CD4-positive, alpha-beta T cell (primary cell): ENCODE results near the gene DNAJC7. TPM values are rescaled to one million over a fixed set of nuclear protein-coding genes. Genes with fewer than 3 reads are reported as not detected.

Experiments
- ATAC-seq: fragments of 200-7000 bp; cut with Tn5 transposase; one replicate; pipeline ENCODE4 v1.10.0; 2022; ENCODE audit warnings: mild to moderate bottlenecking; ENCODE audit not compliant: poor library complexity
- CTCF ChIA-PET: fragments of 350-600 bp; sonication (Branson Sonifier 250); formaldehyde crosslinking; loops from one replicate; lab custom pipeline; 2021; ENCODE audit warnings: antibody characterized with exemption, inconsistent platforms; lab: Charles Lee
- POLR2A ChIA-PET: fragments of 350-600 bp; sonication (Branson Sonifier 250); formaldehyde crosslinking; loops from one replicate; lab custom pipeline; 2021; ENCODE audit warnings: antibody characterized with exemption, inconsistent platforms; lab: Charles Lee
- DNase-seq, 14 experiments: peaks; one replicate each; pipeline ENCODE4 v3.0.0-alpha.2; 2013 to 2020; ENCODE audit warnings: mixed read lengths in 2 of 14
- H3K27ac ChIP-seq, 2 donors: one replicate each; pipeline versions ENCODE4 v1.5.1 to v1.7.0; 2013; ENCODE audit warnings: low read length in 2 of 2, low read depth in 1 of 2, mild to moderate bottlenecking in 1 of 2
- H3K27me3 ChIP-seq, 2 experiments: 1 replicate in 1 of 2; 2 replicates in 1 of 2; pipeline versions ENCODE4 v1.6.1 to v1.7.0; 2013; ENCODE audit warnings: low read length in 2 of 2, control low read depth in 1 of 2, mild to moderate bottlenecking in 1 of 2, moderate library complexity in 1 of 2; ENCODE audit not compliant: insufficient read depth in 2 of 2, control insufficient read depth in 1 of 2
- H3K36me3 ChIP-seq: one replicate; pipeline ENCODE4 v1.6.1; 2013; ENCODE audit warnings: low read length, control low read depth; ENCODE audit not compliant: insufficient read depth
- H3K4me1 ChIP-seq: one replicate; pipeline ENCODE4 v1.6.1; 2013; ENCODE audit warnings: low read length, control low read depth; ENCODE audit not compliant: insufficient read depth
- H3K4me3 ChIP-seq: one replicate; pipeline ENCODE4 v1.5.1; 2013; ENCODE audit warnings: mild to moderate bottlenecking, low read length, moderate library complexity
- H3K9me3 ChIP-seq, 2 experiments: 1 replicate in 1 of 2; 2 replicates in 1 of 2; pipeline versions ENCODE4 v1.6.1 to v1.7.0; 2013; ENCODE audit warnings: low read length in 2 of 2, mild to moderate bottlenecking in 2 of 2, control low read depth in 1 of 2, moderate library complexity in 1 of 2; ENCODE audit not compliant: control insufficient read depth in 1 of 2, insufficient read depth in 1 of 2
- H3K27ac Mint-ChIP-seq: one replicate; pipeline ENCODE4 v1.8.0; 2020; ENCODE audit warnings: mixed read lengths
- H3K27me3 Mint-ChIP-seq: one replicate; pipeline ENCODE4 v1.8.0; 2021; ENCODE audit warnings: mixed read lengths
- H3K36me3 Mint-ChIP-seq: one replicate; pipeline ENCODE4 v1.8.0; 2021; ENCODE audit warnings: low read depth, mixed read lengths
- H3K4me1 Mint-ChIP-seq: one replicate; pipeline ENCODE4 v1.8.0; 2021; ENCODE audit warnings: low read depth, mixed read lengths
- H3K4me3 Mint-ChIP-seq: one replicate; pipeline ENCODE4 v1.8.0; 2020; ENCODE audit warnings: mild to moderate bottlenecking, mixed read lengths
- H3K9me3 Mint-ChIP-seq: one replicate; pipeline ENCODE4 v1.8.0; 2020; ENCODE audit warnings: mixed read lengths
- intact Hi-C, 2 experiments: fragments of 100-400 bp; cut with DNase I in 1 of 2; cut with micrococcal nuclease in 1 of 2; formaldehyde crosslinking; loops; one replicate each; pipeline versions ENCODE4 v1.15.1 to v1.9.0; 2023 to 2025; cut with DNase I, micrococcal nuclease
- total RNA-seq, 174 experiments: library from RNA in 2 of 174; stranded (reverse) in 2 of 174; gene quantifications; one replicate each; pipeline ENCODE4 v1.2.3 and lab custom pipeline; 2021 to 2026
- TF ChIP-seq, protein P1 (sequence below): fragments of 200-600 bp; IDR thresholded peaks from one replicate; pipeline ENCODE4 v1.8.0; 2022; ENCODE audit warnings: antibody characterized with exemption, mild to moderate bottlenecking

Gene DNAJC7
- total RNA-seq, 2 experiments from 2014 or later: 117 to 140 TPM

- TF ChIP-seq, protein P1, sequence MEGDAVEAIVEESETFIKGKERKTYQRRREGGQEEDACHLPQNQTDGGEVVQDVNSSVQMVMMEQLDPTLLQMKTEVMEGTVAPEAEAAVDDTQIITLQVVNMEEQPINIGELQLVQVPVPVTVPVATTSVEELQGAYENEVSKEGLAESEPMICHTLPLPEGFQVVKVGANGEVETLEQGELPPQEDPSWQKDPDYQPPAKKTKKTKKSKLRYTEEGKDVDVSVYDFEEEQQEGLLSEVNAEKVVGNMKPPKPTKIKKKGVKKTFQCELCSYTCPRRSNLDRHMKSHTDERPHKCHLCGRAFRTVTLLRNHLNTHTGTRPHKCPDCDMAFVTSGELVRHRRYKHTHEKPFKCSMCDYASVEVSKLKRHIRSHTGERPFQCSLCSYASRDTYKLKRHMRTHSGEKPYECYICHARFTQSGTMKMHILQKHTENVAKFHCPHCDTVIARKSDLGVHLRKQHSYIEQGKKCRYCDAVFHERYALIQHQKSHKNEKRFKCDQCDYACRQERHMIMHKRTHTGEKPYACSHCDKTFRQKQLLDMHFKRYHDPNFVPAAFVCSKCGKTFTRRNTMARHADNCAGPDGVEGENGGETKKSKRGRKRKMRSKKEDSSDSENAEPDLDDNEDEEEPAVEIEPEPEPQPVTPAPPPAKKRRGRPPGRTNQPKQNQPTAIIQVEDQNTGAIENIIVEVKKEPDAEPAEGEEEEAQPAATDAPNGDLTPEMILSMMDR: no peak
- Mint-ChIP-seq H3K4me3 (no peak overlapping the region), H3K27me3 (peaks cover 19% of the 10 kb centered on the region), H3K36me3 (no peaks in the 10 kb centered on the region), H3K27ac (no peak overlapping the region), H3K4me1 (peaks cover 4% of the 10 kb centered on the region), H3K9me3 (no peaks in the 10 kb centered on the region)
- Histone ChIP-seq H3K36me3 (no peaks in the 10 kb centered on the region), H3K4me3 (no peak overlapping the region), H3K27ac (no peak overlapping the region), H3K27me3 (peaks cover 2 to 4% of the 10 kb centered on the region in 2 experiments), H3K9me3 (no peaks in the 10 kb centered on the region), H3K4me1 (no peaks in the 10 kb centered on the region)
- POLR2A ChIA-PET: interaction anchor here (0.6 kb wide), 1 partner anchor 13 kb away, joined by 5 read pairs; no protein-coding TSS in a partner anchor
- CTCF ChIA-PET: interaction anchor here (1.0 kb wide), 1 partner anchor 71 kb away, joined by 3 read pairs; no protein-coding TSS in a partner anchor
- ATAC-seq: no peak
- DNase-seq: no peak
- intact Hi-C loops: no loop called here
Observed at GRCh38 chr17:42034059-42034458, 16.8 kb upstream of the DNAJC7 start.

GRCh38 chr17:42031584-42031983 lies 14.3 kb upstream of the DNAJC7 start:
- intact Hi-C loops: no loop called here
- H3K4me3 Mint-ChIP-seq: no peak overlapping the region
- CTCF ChIA-PET: no interaction called here
- H3K27me3 Mint-ChIP-seq: peaks cover 5% of the 10 kb centered on the region
- no peaks in the 10 kb centered on the region for H3K9me3 Mint-ChIP-seq
- ATAC-seq (no peak), DNase-seq (no peak)
- Histone ChIP-seq H3K9me3 (no peaks in the 10 kb centered on the region), H3K36me3 (no peaks in the 10 kb centered on the region), H3K4me3 (no peak overlapping the region), H3K4me1 (no peaks in the 10 kb centered on the region), H3K27me3 (no peaks in the 10 kb centered on the region), H3K27ac (no peak overlapping the region)
- no peak overlapping the region for H3K27ac Mint-ChIP-seq
- POLR2A ChIA-PET: no interaction called here
- H3K36me3 Mint-ChIP-seq: no peaks in the 10 kb centered on the region
- TF ChIP-seq, protein P1: no peak
- H3K4me1 Mint-ChIP-seq: peaks cover 4% of the 10 kb centered on the region

DNA sequence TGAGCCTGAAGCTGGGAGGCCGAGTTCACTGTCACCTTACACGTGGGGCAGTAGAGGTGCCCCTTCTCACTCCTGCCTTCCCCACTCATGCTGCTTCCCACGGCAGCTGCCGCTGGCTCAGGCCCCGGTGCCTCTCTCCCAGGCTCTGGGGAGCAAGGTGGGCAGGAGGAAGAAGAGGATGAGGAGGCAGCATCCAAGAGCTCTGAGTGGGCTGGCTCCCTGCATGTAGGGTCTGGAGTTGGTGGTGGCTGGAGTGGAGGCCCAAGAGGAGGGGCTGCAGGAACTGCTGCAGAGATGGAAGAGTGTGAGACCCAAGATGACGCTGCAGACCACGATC lies 11.5 kb upstream of the DNAJC7 start:
- Histone ChIP-seq H3K27me3 (no peaks in the 10 kb centered on the region), H3K9me3 (no peaks in the 10 kb centered on the region), H3K36me3 (peaks cover 13% of the 10 kb centered on the region), H3K4me1 (peaks cover 11% of the 10 kb centered on the region), H3K27ac (no peak overlapping the region), H3K4me3 (no peak overlapping the region)
- CTCF ChIA-PET: no interaction called here
- H3K9me3 Mint-ChIP-seq: no peaks in the 10 kb centered on the region
- TF ChIP-seq, protein P1: no peak
- POLR2A ChIA-PET: no interaction called here
- intact Hi-C loops: loop anchor here (5.0 to 10.0 kb wide), 3 partner anchors 34 to 499 kb away; no protein-coding TSS in a partner anchor
- H3K4me1 Mint-ChIP-seq: peaks cover 6% of the 10 kb centered on the region
- no peak for ATAC-seq
- H3K27me3 Mint-ChIP-seq: peaks cover 5% of the 10 kb centered on the region
- H3K4me3 Mint-ChIP-seq: no peak overlapping the region
- peaks cover 13% of the 10 kb centered on the region for H3K36me3 Mint-ChIP-seq
- H3K27ac Mint-ChIP-seq: no peak overlapping the region
- no peak for DNase-seq
